Right kidney (tissue), 1 donor: ENCODE measurements around the gene C12orf56.
A peak's percentile ranks its signal among the peaks of the same experiment; 100 is the strongest.
"Not testable (repeated sequence)": the region's sequence is repeated elsewhere in the genome, so short reads cannot be mapped to it uniquely, and the experiment has no call there.

Experiments
- DNase-seq: peaks from one replicate; pipeline ENCODE4 v3.0.0-alpha.2; 2016

Gene C12orf56

DNA sequence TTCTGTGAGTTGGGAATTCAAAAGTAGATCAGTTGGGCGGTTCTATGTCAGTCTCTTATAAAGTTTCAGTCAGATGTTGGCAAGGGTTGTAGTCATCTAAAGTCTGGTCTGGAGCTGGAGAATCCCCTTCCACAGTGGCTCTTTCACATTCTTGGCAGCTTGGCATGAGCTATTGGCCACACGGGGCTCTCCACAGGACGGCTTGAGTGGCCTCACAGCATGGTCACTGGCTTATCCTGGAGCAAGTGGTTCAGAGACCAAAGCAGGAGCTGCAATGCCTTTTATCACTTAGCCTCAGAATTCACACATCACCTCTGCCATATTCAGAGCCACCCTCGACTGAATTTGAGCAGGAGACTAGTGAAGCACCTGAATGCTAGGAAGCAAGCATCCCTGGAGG, 161.3 kb downstream of the C12orf56 start:
- no peak for DNase-seq

GRCh38 chr12:64225626-64226025, 164.9 kb downstream of the C12orf56 start:
- DNase-seq = no peak

DNA sequence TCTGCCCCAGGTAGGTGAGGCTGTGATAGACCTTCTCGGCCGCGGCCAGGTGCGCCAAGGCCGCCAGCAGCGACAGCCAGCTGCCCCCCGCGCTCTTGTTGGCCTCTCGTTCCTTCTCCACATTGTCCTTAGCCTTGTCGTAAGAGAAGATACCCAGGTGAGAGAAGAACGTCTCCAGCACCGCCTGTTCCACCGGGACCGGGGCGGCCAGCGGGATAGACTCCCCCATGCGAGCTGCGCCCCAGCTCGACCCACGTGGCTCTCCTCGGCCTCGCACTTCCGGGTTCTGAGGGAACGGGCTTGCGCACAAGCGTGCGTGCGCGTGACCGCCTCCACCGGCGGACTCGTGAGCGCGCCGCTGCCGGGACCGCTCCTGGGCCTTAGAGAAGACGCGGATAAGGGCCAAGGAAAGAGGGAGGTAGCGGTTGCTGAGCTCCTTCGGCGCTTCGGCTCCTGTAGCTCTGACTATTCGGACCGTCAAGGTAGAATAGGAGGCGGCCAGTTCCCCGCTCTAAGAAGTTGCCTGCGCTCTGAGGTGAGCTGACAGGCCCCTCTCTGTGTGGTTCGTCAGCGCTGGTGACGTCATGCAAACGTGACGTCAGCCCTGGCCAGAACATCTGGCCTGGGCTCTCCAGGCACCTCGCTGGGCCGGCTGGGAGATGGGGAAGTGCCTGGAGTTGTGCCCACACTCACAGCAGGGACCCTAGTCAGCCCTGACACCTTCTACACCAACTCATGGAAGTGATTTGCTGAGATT, 168.4 kb downstream of the C12orf56 start, which contains the start of gene KICS2:
Gene KICS2 (minus strand): TSS at position 288 of the 757 bp plus-strand sequence. CDS start 59 bp downstream, at position 229.
- DNase-seq = peak; percentile 98

DNA sequence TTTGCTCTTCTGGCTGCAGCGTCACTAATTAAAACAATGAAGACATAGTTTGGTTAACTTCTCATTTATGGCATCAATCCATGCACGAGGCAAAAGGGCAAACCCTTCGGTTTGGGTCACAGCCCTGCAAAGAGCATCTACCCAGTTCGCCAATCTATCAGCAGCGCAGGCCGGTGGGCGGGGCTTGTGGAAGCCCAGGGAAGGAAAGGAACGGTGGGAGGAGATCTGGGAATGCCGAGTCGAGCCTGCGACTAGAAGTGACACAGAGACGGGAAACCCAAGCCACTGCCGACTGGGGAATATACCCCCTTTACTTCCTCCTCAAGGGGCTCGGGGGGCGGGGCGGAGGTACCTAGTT, 168.9 kb downstream of the C12orf56 start:
- DNase-seq = no peak

DNA sequence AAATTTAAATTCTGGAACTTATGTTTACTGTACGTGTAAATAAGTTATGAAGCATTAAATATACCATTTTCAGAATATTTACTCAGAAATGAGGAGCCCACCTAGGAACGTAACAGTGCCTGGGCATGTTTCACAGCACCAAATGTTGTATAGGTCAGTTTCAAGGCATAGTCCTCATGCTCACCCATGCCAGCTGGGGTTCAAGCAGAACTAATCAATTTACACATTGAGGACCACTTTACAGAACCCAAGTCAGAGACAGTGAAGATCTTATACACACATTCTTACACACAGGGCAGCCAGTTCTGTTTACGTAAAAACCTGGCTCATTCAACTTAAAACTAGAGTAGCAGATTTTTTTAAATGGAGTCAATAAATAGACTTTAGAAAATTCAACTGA, 170.5 kb downstream of the C12orf56 start:
- DNase-seq = no peak

- DNase-seq = no peak
These were observed 171.4 kb downstream of the C12orf56 start for GRCh38 chr12:64219145-64219544.

- DNase-seq = no peak
These were observed 172.0 kb downstream of the C12orf56 start for GRCh38 chr12:64218597-64218996.

GRCh38 chr12:64217643-64218042, 172.9 kb downstream of the C12orf56 start:
- not testable (repeated sequence) for DNase-seq

- no peak for DNase-seq
These were observed 174.3 kb downstream of the C12orf56 start for GRCh38 chr12:64216239-64216638.
